A673 (cell line): ENCODE results near the gene CWC22. TPM values are rescaled to one million over a fixed set of nuclear protein-coding genes. Genes with fewer than 3 reads are reported as not detected.

Experiments used
- BruUV-seq: library from RNA; stranded (reverse); fragments of 400-500 nt; replicated peaks from 2 replicates; lab custom pipeline; 2021; lab: Mats Ljungman, UMichigan
- CTCF ChIA-PET: fragments of 300-600 bp; sonication (Branson Sonifier 250); formaldehyde crosslinking; loops from one replicate; lab custom pipeline; 2022; ENCODE audit warnings: antibody characterized with exemption; lab: Charles Lee
- POLR2A ChIA-PET: fragments of 300-600 bp; sonication (Branson Sonifier 250); formaldehyde crosslinking; loops from one replicate; lab custom pipeline; 2022; ENCODE audit warnings: antibody characterized with exemption; ENCODE audit not compliant: low non-redundant PET; lab: Charles Lee
- DNase-seq: peaks from one replicate; pipeline ENCODE4 v3.0.0-alpha.2; 2015; ENCODE audit warnings: low spot score
- H3K27ac ChIP-seq: fragments of 200-600 bp; sonication (generic); 2 replicates; pipeline ENCODE4 v1.5.1; 2016; ENCODE audit warnings: mixed run types, low read depth, mild to moderate bottlenecking, mixed read lengths, antibody characterized with exemption, low read length; ENCODE audit not compliant: poor library complexity, severe bottlenecking
- H3K27me3 ChIP-seq: fragments of 200-600 bp; sonication (generic); replicated peaks from 2 replicates; pipeline ENCODE4 v1.6.1; 2017; ENCODE audit warnings: mixed run types, low read depth, mild to moderate bottlenecking, mixed read lengths, antibody characterized with exemption, low read length; ENCODE audit not compliant: insufficient read depth, poor library complexity
- H3K36me3 ChIP-seq: fragments of 200-600 bp; sonication (generic); 2 replicates; pipeline ENCODE4 v1.6.1; 2016; ENCODE audit warnings: mixed run types, mild to moderate bottlenecking, mixed read lengths, antibody characterized with exemption, low read length; ENCODE audit not compliant: insufficient read depth, poor library complexity, severe bottlenecking
- H3K4me1 ChIP-seq: fragments of 200-600 bp; sonication (generic); 2 replicates; pipeline ENCODE4 v1.6.1; 2017; ENCODE audit warnings: mixed run types, mild to moderate bottlenecking, mixed read lengths, antibody characterized with exemption, low read length; ENCODE audit not compliant: insufficient read depth, poor library complexity, severe bottlenecking
- H3K4me3 ChIP-seq: fragments of 200-600 bp; sonication (generic); 2 replicates; pipeline ENCODE4 v1.5.1; 2016; ENCODE audit warnings: low read depth, mixed run types, mild to moderate bottlenecking, mixed read lengths, low read length; ENCODE audit not compliant: poor library complexity, severe bottlenecking
- H3K9me3 ChIP-seq: fragments of 200-600 bp; sonication (generic); 2 replicates; pipeline ENCODE4 v1.6.1; 2016; ENCODE audit warnings: mixed run types, low read depth, mild to moderate bottlenecking, mixed read lengths, antibody characterized with exemption, low read length; ENCODE audit not compliant: poor library complexity, severe bottlenecking
- EZH2 ChIP-seq: fragments of 200-600 bp; sonication (generic); IDR thresholded peaks from 2 replicates; pipeline ENCODE4 v1.6.1; 2017; ENCODE audit warnings: borderline replicate concordance, low read depth, mild to moderate bottlenecking, mixed read lengths, antibody characterized with exemption, low read length; ENCODE audit not compliant: poor library complexity, severe bottlenecking
- intact Hi-C: fragments of 100-400 bp; cut with micrococcal nuclease; formaldehyde crosslinking; loops from one replicate; pipeline ENCODE4 v1.10.0; 2022; ENCODE audit not compliant: unreplicated experiment
- total RNA-seq: library from RNA; stranded (reverse); gene quantifications from 2 replicates; pipeline ENCODE4 v1.2.3, GENCODE V29; 2021
- TF ChIP-seq, protein P1 (sequence below): fragments of 300-800, 200-600 bp; sonication (generic); conservative IDR thresholded peaks from 2 replicates; pipeline ENCODE4 v1.5.1; 2017; ENCODE audit warnings: low read depth, mild to moderate bottlenecking, antibody characterized with exemption, low read length, moderate library complexity, mixed read lengths

The CWC22 gene
- total RNA-seq, 1 experiment from 2014 or later = 26.7 TPM

DNA sequence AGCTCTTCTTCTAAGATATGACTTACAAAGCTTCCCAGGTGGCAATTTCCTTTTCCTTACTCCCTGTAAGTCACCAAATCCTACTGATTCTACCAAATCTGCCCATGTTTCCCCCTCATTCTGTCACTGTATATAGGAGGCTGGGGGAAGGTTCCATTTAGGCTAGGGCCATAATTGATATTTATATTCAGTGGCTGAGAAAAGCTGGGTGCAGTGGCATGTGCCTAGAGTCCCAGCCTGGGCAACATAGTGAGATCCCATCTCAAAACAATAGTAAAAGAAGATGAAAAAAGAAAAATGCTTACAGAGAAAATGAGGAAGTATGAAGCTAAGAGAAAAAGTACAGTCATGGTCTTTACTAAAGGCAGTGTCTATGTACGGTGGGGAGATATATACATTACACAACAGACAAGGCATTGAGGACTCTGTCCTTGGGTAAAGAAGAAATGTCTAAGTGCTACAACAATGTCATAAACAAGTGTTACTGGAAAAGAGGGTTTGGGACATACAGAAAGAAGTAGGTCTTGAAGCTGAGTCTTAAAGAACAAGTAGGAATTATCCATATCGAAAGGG is 4.8 kb downstream of the CWC22 start:
- Histone ChIP-seq H3K36me3 (no peaks in the 10 kb centered on the region), H3K4me3 (no peak overlapping the region), H3K9me3 (no peaks in the 10 kb centered on the region), H3K4me1 (peaks cover 15% of the 10 kb centered on the region), H3K27me3 (no peaks in the 10 kb centered on the region), H3K27ac (peak overlapping the region; percentile 35)
- ChIA-PET POLR2A (no interaction called here), CTCF (no interaction called here)
- no TSS peak for BruUV-seq
- no peak for TF ChIP-seq EZH2
- TF ChIP-seq, protein P1, sequence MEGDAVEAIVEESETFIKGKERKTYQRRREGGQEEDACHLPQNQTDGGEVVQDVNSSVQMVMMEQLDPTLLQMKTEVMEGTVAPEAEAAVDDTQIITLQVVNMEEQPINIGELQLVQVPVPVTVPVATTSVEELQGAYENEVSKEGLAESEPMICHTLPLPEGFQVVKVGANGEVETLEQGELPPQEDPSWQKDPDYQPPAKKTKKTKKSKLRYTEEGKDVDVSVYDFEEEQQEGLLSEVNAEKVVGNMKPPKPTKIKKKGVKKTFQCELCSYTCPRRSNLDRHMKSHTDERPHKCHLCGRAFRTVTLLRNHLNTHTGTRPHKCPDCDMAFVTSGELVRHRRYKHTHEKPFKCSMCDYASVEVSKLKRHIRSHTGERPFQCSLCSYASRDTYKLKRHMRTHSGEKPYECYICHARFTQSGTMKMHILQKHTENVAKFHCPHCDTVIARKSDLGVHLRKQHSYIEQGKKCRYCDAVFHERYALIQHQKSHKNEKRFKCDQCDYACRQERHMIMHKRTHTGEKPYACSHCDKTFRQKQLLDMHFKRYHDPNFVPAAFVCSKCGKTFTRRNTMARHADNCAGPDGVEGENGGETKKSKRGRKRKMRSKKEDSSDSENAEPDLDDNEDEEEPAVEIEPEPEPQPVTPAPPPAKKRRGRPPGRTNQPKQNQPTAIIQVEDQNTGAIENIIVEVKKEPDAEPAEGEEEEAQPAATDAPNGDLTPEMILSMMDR = no peak
- no peak for DNase-seq
- intact Hi-C loops = no loop called here

DNA sequence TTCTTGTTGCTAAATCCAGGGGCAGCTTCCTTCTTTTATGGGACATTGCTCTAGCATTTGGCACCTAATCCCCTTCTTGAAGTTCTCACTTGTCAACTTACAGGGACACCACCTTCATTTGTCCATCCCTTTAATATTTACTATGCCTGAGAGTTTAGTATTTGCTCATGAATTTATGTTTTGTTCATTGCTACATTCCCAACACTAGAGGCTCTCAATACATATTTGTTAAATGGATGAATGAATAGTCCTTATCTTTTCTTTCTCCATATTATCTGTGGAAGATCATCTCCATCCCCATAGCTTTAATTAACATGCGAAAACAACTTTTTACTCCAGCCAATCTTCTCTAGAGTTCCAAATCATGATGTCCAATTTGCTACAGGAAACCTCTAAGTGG is 5.4 kb downstream of the CWC22 start:
- ChIA-PET POLR2A (no interaction called here), CTCF (interaction anchor here (0.6 kb wide), 1 partner anchor 106 kb away, joined by 5 read pairs; no protein-coding TSS in a partner anchor)
- BruUV-seq = no TSS peak
- Histone ChIP-seq H3K27ac (peak overlapping the region; percentile 35), H3K36me3 (no peaks in the 10 kb centered on the region), H3K4me1 (peaks cover 15% of the 10 kb centered on the region), H3K9me3 (no peaks in the 10 kb centered on the region), H3K4me3 (no peak overlapping the region), H3K27me3 (no peaks in the 10 kb centered on the region)
- intact Hi-C loops = no loop called here
- no peak for DNase-seq
- no peak for TF ChIP-seq EZH2
- TF ChIP-seq, protein P1 = peak; percentile 36; the same call in 1 of the 2 replicates

- Histone ChIP-seq H3K36me3 (no peaks in the 10 kb centered on the region), H3K4me1 (peaks cover 8% of the 10 kb centered on the region), H3K27ac (no peak overlapping the region), H3K4me3 (no peak overlapping the region), H3K27me3 (no peaks in the 10 kb centered on the region), H3K9me3 (no peaks in the 10 kb centered on the region)
- intact Hi-C loops = no loop called here
- no TSS peak for BruUV-seq
- DNase-seq = no peak
- ChIA-PET POLR2A (interaction anchor here (0.6 kb wide), 1 partner anchor 37 kb away, joined by 3 read pairs; no protein-coding TSS in a partner anchor), CTCF (no interaction called here)
- TF ChIP-seq, protein P1 = no peak
- no peak for TF ChIP-seq EZH2
These were observed 6.7 kb downstream of the CWC22 start for GRCh38 chr2:180000434-180000833.
